ENCODE measurements around the gene EIF4E1B. TPM values are rescaled to one million over a fixed set of nuclear protein-coding genes. Genes with fewer than 3 reads are reported as not detected.

Gene EIF4E1B
- total RNA-seq, 1 experiment from 2014 or later, result not detected

DNA sequence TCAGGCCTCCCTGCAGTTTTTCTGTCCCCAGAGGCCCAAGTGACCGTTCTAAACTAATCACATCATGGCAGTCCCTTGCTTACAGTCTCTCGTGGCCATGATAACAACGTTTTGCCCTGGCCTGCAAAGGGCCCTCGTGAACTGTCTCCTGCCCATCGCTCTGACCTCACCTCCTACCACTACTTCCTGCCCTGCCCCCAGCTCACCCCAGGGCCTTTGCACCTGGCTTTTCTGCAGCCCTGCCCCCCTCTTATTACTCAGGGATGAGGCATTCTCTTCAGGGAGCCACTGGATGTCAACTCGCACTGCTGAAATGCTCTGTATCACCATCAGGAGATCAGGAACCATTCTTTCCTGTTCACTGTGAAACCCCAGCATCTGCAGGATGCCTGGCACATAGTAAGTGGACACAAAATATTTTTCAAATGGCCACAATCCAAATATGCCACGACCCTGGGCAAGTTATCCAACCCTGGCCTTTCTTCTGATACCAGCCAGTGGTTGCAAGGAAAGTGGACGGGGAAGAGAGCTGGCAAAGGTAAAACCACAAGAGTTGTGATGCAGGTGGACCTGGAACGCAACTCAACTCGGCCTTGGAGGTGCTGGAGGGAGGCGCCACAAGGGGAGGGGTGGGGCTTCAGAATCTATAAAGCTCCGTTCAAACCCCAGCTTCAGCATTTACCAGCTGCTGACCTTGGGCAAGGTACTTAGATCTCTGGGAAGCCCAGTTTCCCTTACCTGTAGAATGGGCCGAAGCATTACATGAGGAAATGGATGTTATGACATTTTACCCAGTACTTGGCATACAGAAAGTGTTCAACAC is 1.9 kb upstream of the EIF4E1B start:
- Histone ChIP-seq H3K27me3 (peaks cover 42% of the 10 kb centered on the region), H3K36me3 (no peaks in the 10 kb centered on the region), H3K27ac (no peak overlapping the region), H3K4me3 (no peak overlapping the region), H3K4me1 (no peaks in the 10 kb centered on the region), H3K9me3 (replicated peaks) (no peaks in the 10 kb centered on the region)
- DNase-seq, result no peak

- no peak for DNase-seq
- no peaks in the 10 kb centered on the region for H3K4me1 ChIP-seq
These were observed 1.1 kb upstream of the EIF4E1B start for GRCh38 chr5:176629317-176629852.

GRCh38 chr5:176630681-176631222 is 277 bp downstream of the EIF4E1B start:
- Histone ChIP-seq H3K9me3 (replicated peaks) (no peaks in the 10 kb centered on the region), H3K4me3 (no peak overlapping the region), H3K27ac (no peak overlapping the region), H3K27me3 (peaks cover 31% of the 10 kb centered on the region), H3K36me3 (no peaks in the 10 kb centered on the region), H3K4me1 (no peaks in the 10 kb centered on the region)
- DNase-seq, result no peak

More at GRCh38 chr5:176629317-176629852, 1.1 kb upstream of the EIF4E1B start:
- no peak overlapping the region for H3K27ac ChIP-seq
- H3K9me3 ChIP-seq (replicated peaks), result no peaks in the 10 kb centered on the region
- H3K27me3 ChIP-seq, result peaks cover 42% of the 10 kb centered on the region
- no peak overlapping the region for H3K4me3 ChIP-seq
- no peaks in the 10 kb centered on the region for H3K36me3 ChIP-seq

GRCh38 chr5:176631383-176632200 is 1.1 kb downstream of the EIF4E1B start:
- H3K4me1 ChIP-seq, result no peaks in the 10 kb centered on the region
- no peaks in the 10 kb centered on the region for H3K36me3 ChIP-seq
- DNase-seq, result no peak
- H3K27me3 ChIP-seq, result peaks cover 23% of the 10 kb centered on the region
- no peak overlapping the region for H3K27ac ChIP-seq
- H3K4me3 ChIP-seq, result no peak overlapping the region
- no peaks in the 10 kb centered on the region for H3K9me3 ChIP-seq (replicated peaks)

DNA sequence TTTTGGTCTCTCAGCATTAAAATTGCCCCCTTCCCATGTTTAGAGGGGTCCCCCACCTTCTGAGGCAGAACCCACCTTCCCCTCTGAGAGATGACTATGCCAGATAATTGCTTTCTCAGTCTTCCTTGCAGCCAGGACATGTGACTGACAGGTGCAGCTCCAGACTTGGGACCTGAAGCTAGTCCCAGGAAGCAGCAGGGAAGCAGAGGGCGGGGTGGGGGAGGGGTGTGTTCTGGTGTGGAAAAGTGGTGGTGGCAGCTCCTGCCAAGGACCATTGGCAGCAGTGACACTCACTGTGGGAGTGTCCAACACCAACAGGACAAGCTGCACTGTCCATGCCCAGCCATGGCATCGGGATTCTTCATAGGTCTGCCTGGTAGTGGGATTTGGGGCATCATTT is 2.3 kb downstream of the EIF4E1B start:
- H3K27ac ChIP-seq, result no peak overlapping the region
- no peaks in the 10 kb centered on the region for H3K4me1 ChIP-seq
- H3K4me3 ChIP-seq, result no peak overlapping the region
- H3K36me3 ChIP-seq, result no peaks in the 10 kb centered on the region
- peaks cover 12% of the 10 kb centered on the region for H3K27me3 ChIP-seq
- H3K9me3 ChIP-seq (replicated peaks), result no peaks in the 10 kb centered on the region
- no peak for DNase-seq

GRCh38 chr5:176633598-176633997 is 3.1 kb downstream of the EIF4E1B start:
- Histone ChIP-seq H3K9me3 (replicated peaks) (no peaks in the 10 kb centered on the region), H3K36me3 (no peaks in the 10 kb centered on the region), H3K27ac (no peak overlapping the region), H3K27me3 (peaks cover 9% of the 10 kb centered on the region), H3K4me3 (no peak overlapping the region), H3K4me1 (no peaks in the 10 kb centered on the region)
- no peak for DNase-seq

DNA sequence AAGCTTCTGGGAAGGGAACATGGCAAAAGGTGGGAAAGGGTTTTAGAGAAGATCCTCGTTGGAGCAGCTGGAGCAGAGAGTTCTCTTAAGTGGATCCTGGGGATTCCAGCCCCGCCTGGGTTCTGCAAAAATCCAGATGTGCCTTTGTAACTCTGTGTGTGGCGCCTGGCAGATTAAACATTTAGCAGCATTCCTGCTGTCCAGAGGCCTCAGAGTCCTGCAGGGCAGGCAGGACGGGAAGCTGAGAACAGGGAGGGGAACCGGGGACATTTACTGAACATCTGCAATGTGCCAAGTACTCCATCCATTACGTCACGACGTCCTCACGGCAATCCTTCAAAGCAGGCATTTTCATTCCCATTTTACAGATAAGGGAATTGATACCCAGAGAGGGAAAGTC is 6.0 kb downstream of the EIF4E1B start:
- Histone ChIP-seq H3K27me3 (peaks cover 17% of the 10 kb centered on the region), H3K4me1 (no peaks in the 10 kb centered on the region), H3K4me3 (no peak overlapping the region), H3K27ac (no peak overlapping the region), H3K9me3 (replicated peaks) (no peaks in the 10 kb centered on the region), H3K36me3 (no peaks in the 10 kb centered on the region)
- DNase-seq, result no peak

- no peak for DNase-seq
- Histone ChIP-seq H3K27ac (no peak overlapping the region), H3K27me3 (peaks cover 9% of the 10 kb centered on the region; the same call in 1 of the 2 replicates), H3K36me3 (no peaks in the 10 kb centered on the region), H3K9me3 (replicated peaks) (no peaks in the 10 kb centered on the region), H3K4me1 (no peaks in the 10 kb centered on the region), H3K4me3 (no peak overlapping the region)
These were observed 7.1 kb downstream of the EIF4E1B start for GRCh38 chr5:176637556-176637955.

DNA sequence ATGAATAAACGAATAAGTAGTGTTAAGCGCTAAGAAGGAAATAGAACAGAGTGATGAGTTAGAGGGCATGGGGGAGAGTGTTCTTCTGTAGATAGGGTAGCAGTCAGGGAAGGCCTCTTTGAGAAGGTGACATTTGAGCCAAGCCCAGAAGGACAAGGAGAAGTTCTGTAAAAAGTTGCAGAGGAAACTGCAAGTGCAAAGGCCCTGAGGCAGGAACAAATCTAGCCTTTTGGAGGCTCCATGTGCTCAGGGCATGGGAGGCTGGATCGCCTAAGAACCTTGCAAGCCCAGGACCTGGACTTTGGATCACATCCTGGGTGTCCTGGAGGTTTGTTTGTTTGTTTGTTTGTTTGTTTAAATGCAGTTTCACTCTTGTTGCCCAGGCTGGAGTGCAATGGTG is 8.0 kb downstream of the EIF4E1B start:
- no peaks in the 10 kb centered on the region for H3K9me3 ChIP-seq (replicated peaks)
- no peak overlapping the region for H3K27ac ChIP-seq
- peaks cover 11% of the 10 kb centered on the region for H3K27me3 ChIP-seq
- no peak overlapping the region for H3K4me3 ChIP-seq
- H3K4me1 ChIP-seq, result no peaks in the 10 kb centered on the region
- no peak for DNase-seq
- H3K36me3 ChIP-seq, result no peaks in the 10 kb centered on the region

GRCh38 chr5:176639208-176639607 is 8.7 kb downstream of the EIF4E1B start:
- no peak for DNase-seq
- no peak overlapping the region for H3K27ac ChIP-seq
- H3K27me3 ChIP-seq, result peaks cover 13% of the 10 kb centered on the region
- H3K4me1 ChIP-seq, result no peaks in the 10 kb centered on the region
- H3K4me3 ChIP-seq, result no peak overlapping the region
- no peaks in the 10 kb centered on the region for H3K9me3 ChIP-seq (replicated peaks)
- H3K36me3 ChIP-seq, result no peaks in the 10 kb centered on the region

- Histone ChIP-seq H3K36me3 (no peaks in the 10 kb centered on the region), H3K4me1 (no peaks in the 10 kb centered on the region), H3K4me3 (no peak overlapping the region), H3K27me3 (peaks cover 13% of the 10 kb centered on the region), H3K9me3 (replicated peaks) (no peaks in the 10 kb centered on the region), H3K27ac (no peak overlapping the region)
- no peak for DNase-seq
These were observed 9.5 kb downstream of the EIF4E1B start for GRCh38 chr5:176639981-176640380.

GRCh38 chr5:176640616-176641015 is 10.1 kb downstream of the EIF4E1B start:
- no peaks in the 10 kb centered on the region for H3K4me1 ChIP-seq
- H3K36me3 ChIP-seq, result no peaks in the 10 kb centered on the region
- no peak overlapping the region for H3K4me3 ChIP-seq
- no peak overlapping the region for H3K27ac ChIP-seq
- no peak for DNase-seq
- peaks cover 13% of the 10 kb centered on the region for H3K27me3 ChIP-seq
- no peaks in the 10 kb centered on the region for H3K9me3 ChIP-seq (replicated peaks)

GRCh38 chr5:176642675-176643490 is 12.4 kb downstream of the EIF4E1B start:
- Histone ChIP-seq H3K36me3 (no peaks in the 10 kb centered on the region), H3K4me3 (no peak overlapping the region), H3K27ac (no peak overlapping the region), H3K27me3 (peaks cover 13% of the 10 kb centered on the region), H3K4me1 (no peaks in the 10 kb centered on the region; the same call in 1 of the 2 replicates), H3K9me3 (replicated peaks) (no peaks in the 10 kb centered on the region)
- no peak for DNase-seq

- no peak for DNase-seq
These were observed 13.2 kb downstream of the EIF4E1B start for GRCh38 chr5:176643491-176644219.

More at GRCh38 chr5:176643491-176644219, 13.2 kb downstream of the EIF4E1B start:
- Histone ChIP-seq H3K9me3 (replicated peaks) (no peaks in the 10 kb centered on the region), H3K27ac (no peak overlapping the region), H3K36me3 (no peaks in the 10 kb centered on the region), H3K4me3 (no peak overlapping the region), H3K4me1 (peaks cover 3% of the 10 kb centered on the region; the same call in 1 of the 2 replicates), H3K27me3 (peaks cover 13% of the 10 kb centered on the region)
